ENCODE data around the gene OR4K1. TPM values are rescaled to one million over a fixed set of nuclear protein-coding genes. Genes with fewer than 3 reads are reported as not detected.
"Not testable (repeated sequence)": the region's sequence is repeated elsewhere in the genome, so short reads cannot be mapped to it uniquely, and the experiment has no call there.

OR4K1 gene
- total and polyA plus RNA-seq, 4 donors, result not detected

DNA sequence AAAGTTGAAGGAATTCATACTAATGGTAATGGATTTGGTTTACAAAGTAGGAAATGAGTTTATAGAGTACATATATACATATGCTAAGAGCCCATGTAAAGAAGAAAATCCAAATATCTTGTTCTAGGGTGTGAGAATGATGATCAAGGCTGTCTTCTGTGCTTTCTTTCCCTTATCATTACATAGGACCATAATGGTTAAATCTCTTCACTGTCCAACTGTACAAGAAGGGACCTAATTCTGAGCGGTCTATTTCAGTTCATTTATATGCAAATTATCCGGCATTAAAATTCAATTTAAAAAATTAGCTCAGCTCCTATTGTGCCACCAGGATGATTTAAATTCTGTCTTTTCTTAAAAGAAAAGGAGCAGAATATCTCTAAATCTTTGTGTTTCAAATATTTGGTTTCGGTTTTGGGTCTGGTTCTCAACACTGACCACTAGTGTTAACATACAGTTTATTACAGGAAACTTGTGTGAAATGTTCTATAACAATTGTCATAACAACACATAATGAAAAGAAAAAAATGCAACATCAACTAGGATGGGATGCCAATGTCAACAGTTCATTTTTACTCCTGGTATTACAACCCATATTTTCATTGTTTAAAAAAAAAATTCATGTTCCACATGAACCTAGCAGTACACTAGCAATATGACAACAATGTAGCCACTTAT lies 16.8 kb downstream of the OR4K1 start:
- H3K4me3 ChIP-seq, result no peak overlapping the region
- ATAC-seq (ENCODE audit: insufficient read depth, low FRiP score), result no peak
- no peak overlapping the region for H3K9ac ChIP-seq (ENCODE audit: insufficient read depth in 1 of 2, low read length in 2 of 2)
- TF ChIP-seq, protein P1, sequence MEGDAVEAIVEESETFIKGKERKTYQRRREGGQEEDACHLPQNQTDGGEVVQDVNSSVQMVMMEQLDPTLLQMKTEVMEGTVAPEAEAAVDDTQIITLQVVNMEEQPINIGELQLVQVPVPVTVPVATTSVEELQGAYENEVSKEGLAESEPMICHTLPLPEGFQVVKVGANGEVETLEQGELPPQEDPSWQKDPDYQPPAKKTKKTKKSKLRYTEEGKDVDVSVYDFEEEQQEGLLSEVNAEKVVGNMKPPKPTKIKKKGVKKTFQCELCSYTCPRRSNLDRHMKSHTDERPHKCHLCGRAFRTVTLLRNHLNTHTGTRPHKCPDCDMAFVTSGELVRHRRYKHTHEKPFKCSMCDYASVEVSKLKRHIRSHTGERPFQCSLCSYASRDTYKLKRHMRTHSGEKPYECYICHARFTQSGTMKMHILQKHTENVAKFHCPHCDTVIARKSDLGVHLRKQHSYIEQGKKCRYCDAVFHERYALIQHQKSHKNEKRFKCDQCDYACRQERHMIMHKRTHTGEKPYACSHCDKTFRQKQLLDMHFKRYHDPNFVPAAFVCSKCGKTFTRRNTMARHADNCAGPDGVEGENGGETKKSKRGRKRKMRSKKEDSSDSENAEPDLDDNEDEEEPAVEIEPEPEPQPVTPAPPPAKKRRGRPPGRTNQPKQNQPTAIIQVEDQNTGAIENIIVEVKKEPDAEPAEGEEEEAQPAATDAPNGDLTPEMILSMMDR (IDR thresholded peaks at IDR 0.05; ENCODE audit: control extremely low read depth, extremely low read depth), result no peak
- peaks cover 0 to 3% (median 0%) of the 10 kb centered on the region in 4 donors for H3K9me3 ChIP-seq (ENCODE audit: control insufficient read depth in 4 of 4, insufficient read depth in 3 of 4, low read length in 3 of 4)
- no peak for DNase-seq
- no peaks in the 10 kb centered on the region for H3K36me3 ChIP-seq (ENCODE audit: control insufficient read depth in 4 of 4, insufficient read depth in 4 of 4, low read length in 4 of 4)
- no peaks in the 10 kb centered on the region for H3K4me1 ChIP-seq (ENCODE audit: control insufficient read depth in 5 of 5, insufficient read depth in 5 of 5, low read length in 5 of 5)
- H3K27me3 ChIP-seq (ENCODE audit: control insufficient read depth in 3 of 3, insufficient read depth in 3 of 3, low read length in 2 of 3), result no peaks in the 10 kb centered on the region
- H3K27ac ChIP-seq (ENCODE audit: low read depth in 1 of 2, low read length in 1 of 2), result no peak overlapping the region
- 80 to 84% methylated on average over 3 of the region's 3 CpGs for WGBS, 2 donors

DNA sequence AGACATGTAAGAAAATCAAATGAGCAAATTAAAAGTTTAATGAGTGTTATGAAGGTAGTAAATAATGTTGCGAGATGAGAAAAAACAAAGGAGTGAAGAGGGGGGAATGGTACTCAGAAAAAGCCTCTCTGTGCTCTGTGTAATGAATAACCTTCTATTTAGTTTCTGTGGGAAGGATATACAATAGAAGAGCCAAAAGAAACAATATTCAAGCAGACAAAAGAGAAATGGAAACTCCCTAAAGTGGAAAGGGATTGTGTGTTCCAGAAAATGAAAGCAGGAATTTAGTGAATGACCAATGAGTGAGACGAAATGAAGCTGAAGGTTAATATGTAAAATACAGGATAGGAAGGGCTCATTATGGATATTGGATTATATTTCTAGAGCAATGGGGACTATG lies 18.5 kb downstream of the OR4K1 start:
- 73 to 81% methylated on average over 2 of the region's 2 CpGs for WGBS, 2 donors
- TF ChIP-seq, protein P1 (IDR thresholded peaks at IDR 0.05; ENCODE audit: control extremely low read depth, extremely low read depth), result no peak
- H3K4me1 ChIP-seq (ENCODE audit: control insufficient read depth in 5 of 5, insufficient read depth in 5 of 5, low read length in 5 of 5), result no peaks in the 10 kb centered on the region
- H3K27ac ChIP-seq (ENCODE audit: low read depth in 1 of 2, low read length in 1 of 2), result no peak overlapping the region
- no peak overlapping the region for H3K9ac ChIP-seq (ENCODE audit: insufficient read depth in 1 of 2, low read length in 2 of 2)
- DNase-seq (no peak), ATAC-seq (ENCODE audit: insufficient read depth, low FRiP score) (no peak)
- no peaks in the 10 kb centered on the region for H3K27me3 ChIP-seq (ENCODE audit: control insufficient read depth in 3 of 3, insufficient read depth in 3 of 3, low read length in 2 of 3)
- no peaks in the 10 kb centered on the region for H3K36me3 ChIP-seq (ENCODE audit: control insufficient read depth in 4 of 4, insufficient read depth in 4 of 4, low read length in 4 of 4)
- H3K4me3 ChIP-seq, result no peak overlapping the region
- H3K9me3 ChIP-seq (ENCODE audit: control insufficient read depth in 4 of 4, insufficient read depth in 3 of 4, low read length in 3 of 4), result peaks cover 0 to 3% (median 0%) of the 10 kb centered on the region in 4 donors

DNA sequence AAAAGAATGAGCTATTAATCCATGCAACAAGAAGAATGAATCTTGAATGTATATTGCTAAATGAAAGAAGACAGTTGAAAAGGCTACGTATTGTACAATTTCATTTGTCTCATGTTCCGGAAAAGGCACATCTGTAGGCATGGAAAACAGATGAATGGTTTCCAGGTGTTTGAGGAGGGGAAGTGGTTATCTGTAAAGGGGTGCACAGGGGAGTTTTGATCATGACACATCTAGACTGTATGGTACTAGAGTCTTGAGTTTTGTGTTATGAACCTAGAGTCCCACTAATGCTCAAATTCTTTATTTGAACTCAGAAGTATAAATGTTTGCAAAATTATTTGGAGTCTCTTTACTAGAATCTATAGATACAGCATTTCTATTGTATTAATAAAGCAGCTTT lies 39.0 kb downstream of the OR4K1 start:
- not testable (repeated sequence) for ATAC-seq (ENCODE audit: insufficient read depth, low FRiP score); H3K4me3 ChIP-seq; H3K9ac ChIP-seq (ENCODE audit: insufficient read depth in 1 of 2, low read length in 2 of 2); DNase-seq; H3K27me3 ChIP-seq (ENCODE audit: control insufficient read depth in 3 of 3, insufficient read depth in 3 of 3, low read length in 2 of 3); H3K4me1 ChIP-seq (ENCODE audit: control insufficient read depth in 5 of 5, insufficient read depth in 5 of 5, low read length in 5 of 5); H3K27ac ChIP-seq (ENCODE audit: low read depth in 1 of 2, low read length in 1 of 2); H3K9me3 ChIP-seq (ENCODE audit: control insufficient read depth in 4 of 4, insufficient read depth in 3 of 4, low read length in 3 of 4); H3K36me3 ChIP-seq (ENCODE audit: control insufficient read depth in 4 of 4, insufficient read depth in 4 of 4, low read length in 4 of 4)
- WGBS, 2 donors, result 64 to 65% methylated on average over 2 of the region's 2 CpGs

DNA sequence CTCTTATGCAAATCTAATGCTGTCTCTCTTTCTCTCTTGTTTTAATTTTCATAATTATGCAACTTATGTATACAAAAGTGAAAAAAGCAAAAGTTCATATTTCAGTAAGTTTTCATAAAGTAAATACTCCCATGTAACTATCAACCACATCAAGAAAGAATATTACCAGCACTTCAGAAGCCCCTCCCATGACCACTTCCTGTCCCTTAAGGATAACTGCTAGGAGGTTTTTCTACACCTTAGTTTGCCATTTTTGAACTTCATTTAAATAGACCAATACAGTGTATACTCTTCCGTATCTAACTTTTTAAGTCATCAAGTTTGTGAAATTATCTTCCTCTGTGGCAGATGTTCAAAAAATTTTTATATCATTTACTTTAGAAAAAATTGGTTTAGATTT lies 44.1 kb downstream of the OR4K1 start:
- no peaks in the 10 kb centered on the region for H3K27me3 ChIP-seq (ENCODE audit: control insufficient read depth in 3 of 3, insufficient read depth in 3 of 3, low read length in 2 of 3)
- ATAC-seq (ENCODE audit: insufficient read depth, low FRiP score), result no peak

More for the DNA sequence above, 44.1 kb downstream of the OR4K1 start:
- no peaks in the 10 kb centered on the region for H3K36me3 ChIP-seq (ENCODE audit: control insufficient read depth in 4 of 4, insufficient read depth in 4 of 4, low read length in 4 of 4)
- DNase-seq, result no peak
- no peak overlapping the region for H3K9ac ChIP-seq (ENCODE audit: insufficient read depth in 1 of 2, low read length in 2 of 2)
- 69 to 82% methylated on average over 1 of the region's 1 CpG for WGBS, 2 donors
- H3K27ac ChIP-seq (ENCODE audit: low read depth in 1 of 2, low read length in 1 of 2), result no peak overlapping the region
- no peaks in the 10 kb centered on the region for H3K9me3 ChIP-seq (ENCODE audit: control insufficient read depth in 4 of 4, insufficient read depth in 3 of 4, low read length in 3 of 4)
- H3K4me1 ChIP-seq (ENCODE audit: control insufficient read depth in 5 of 5, insufficient read depth in 5 of 5, low read length in 5 of 5), result no peaks in the 10 kb centered on the region
- no peak overlapping the region for H3K4me3 ChIP-seq
- TF ChIP-seq, protein P1 (IDR thresholded peaks at IDR 0.05; ENCODE audit: control extremely low read depth, extremely low read depth), result no peak
